Breast epithelium (tissue), 3 donors: ENCODE results near the gene AHCTF1.

ENCODE experiments used
- CTCF ChIP-seq, 3 donors: fragments of 450-650 bp; IDR thresholded peaks; one replicate each; pipeline ENCODE4 v1.5.1; 2016 to 2017; ENCODE audit warnings: antibody characterized with exemption in 3 of 3, mild to moderate bottlenecking in 3 of 3, moderate library complexity in 3 of 3
- POLR2AphosphoS5 ChIP-seq, 3 donors: sonication (generic); formaldehyde crosslinking; IDR thresholded peaks; one replicate each; pipeline ENCODE4 v1.6.1; 2017; ENCODE audit warnings: antibody characterized with exemption in 3 of 3

GRCh38 chr1:246805135-246805716 is 126.5 kb downstream of the AHCTF1 start:
- TF ChIP-seq CTCF (IDR thresholded peaks at IDR 0.05) = no peak
- TF ChIP-seq POLR2AphosphoS5 (IDR thresholded peaks at IDR 0.05) = no peak
